Globus pallidus (tissue), 1 donor: Measurements from ENCODE around the gene LBX2.
"Not testable (repeated sequence)": the region's sequence is repeated elsewhere in the genome, so short reads cannot be mapped to it uniquely, and the experiment has no call there.

ENCODE experiments used
- DNase-seq: peaks from one replicate; pipeline ENCODE4 v3.0.0-alpha.2; 2015; ENCODE audit warnings: low spot score

LBX2 gene

DNA sequence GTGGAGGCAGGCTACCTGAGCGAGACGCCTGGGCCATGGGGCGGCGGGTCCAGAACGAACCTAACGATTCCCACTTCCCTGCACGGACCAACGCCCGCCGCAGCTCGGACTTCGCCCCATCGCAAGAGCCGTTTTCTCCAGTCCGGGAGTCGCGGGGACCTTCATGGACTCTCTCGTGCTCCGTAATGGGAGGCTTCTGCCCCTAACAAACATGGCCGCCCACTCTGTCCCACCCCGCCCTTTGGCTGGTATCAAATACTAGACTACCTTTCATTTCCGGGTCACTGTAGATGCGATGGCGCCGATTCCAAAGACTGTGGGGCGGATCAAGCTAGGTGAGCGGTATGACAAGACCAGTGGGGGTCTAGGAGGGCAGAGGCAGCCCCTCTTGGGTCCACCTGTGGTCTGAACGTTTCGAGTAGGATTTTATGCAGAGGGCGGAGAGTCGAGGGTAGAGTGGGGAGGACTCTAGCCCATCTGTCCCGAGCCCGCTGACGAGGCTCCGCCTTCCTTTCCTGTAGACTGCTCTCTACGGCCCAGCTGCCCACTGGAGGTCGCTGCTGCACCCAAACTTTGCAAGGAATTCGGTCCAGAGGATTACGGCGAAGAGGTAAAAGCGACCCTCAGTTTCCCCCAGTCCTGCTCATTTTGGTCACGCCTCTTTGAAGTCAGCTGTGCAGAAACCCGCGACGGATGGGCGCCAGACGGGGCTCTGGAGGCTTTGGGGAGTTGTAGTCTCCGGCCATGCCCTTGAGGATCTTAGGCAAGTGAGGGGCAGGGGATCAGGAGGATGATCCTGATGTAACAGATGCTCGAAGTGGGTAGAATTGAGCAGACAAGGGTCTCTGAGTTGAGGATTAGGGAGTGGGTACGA is 16.4 kb downstream of the LBX2 start, which contains the start of the genes CCDC142 and TTC31:
CCDC142 (minus strand) TSS at position 198 of the 874 bp plus-strand sequence; CDS start at position 37, 161 bp downstream.
TTC31 (plus strand) TSS at position 281 of the 874 bp plus-strand sequence; CDS start at position 296, 15 bp downstream.
- peak; percentile 97 for DNase-seq

DNA sequence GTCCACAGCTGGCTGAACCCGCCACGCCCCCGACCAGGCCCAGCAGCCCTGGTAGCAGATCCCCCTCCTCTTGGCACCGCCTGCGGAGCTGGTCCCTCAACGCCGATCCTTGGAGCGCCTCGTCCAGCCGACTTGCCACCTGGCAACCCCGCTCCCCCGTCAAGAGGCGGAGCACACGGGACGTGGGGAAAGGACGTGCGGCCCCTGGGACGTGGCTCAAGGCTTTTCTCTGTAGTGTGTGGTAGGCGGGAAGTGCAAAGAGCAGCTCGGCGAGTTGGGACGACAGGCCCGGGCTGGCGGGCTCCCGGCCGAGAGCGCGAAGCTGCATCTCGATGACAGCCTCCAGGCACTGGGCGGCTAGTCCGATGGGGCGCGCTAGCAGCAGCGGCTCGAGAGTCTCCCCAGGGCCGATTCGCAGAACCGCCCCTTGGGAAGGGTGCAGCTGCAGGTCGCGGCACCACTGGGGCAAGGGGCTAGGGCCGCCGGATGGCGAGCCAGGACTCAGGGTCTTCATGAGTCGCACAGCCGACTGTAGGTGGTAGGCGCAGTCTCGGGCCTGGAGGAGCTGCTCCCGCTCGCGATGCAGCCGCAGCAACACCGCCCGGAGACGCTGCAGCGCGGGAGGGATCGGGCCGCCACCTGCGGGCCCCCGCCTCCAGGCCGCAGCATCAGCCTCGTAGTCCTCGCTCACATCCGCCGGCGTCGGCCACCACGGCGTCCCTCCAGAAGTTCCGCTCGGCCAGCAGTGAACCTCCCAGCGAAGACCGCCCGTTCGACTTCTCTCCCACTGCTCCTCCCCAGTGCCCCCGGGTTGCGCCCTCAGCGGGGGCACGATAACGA is 17.2 kb downstream of the LBX2 start:
- no peak for DNase-seq

DNA sequence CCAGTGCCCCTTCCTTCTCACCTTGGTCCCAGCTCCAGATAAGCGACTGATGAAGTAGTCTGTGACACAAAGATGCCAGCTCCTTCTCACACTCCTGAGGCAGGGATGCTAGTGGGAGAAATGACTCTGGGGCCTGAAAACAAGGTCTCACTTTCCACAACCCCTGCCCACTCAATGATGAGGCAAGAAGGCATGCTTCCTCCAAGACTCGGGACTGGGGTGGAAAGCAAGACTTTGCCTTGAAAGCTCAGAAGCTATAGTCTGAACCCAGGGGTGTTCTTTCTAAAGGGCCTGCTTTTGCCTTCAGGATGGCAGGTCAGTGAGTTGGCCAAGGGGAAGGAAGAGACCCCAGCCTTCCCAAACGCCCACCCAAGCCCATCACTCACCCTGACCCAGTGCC is 18.0 kb downstream of the LBX2 start:
- no peak for DNase-seq

DNA sequence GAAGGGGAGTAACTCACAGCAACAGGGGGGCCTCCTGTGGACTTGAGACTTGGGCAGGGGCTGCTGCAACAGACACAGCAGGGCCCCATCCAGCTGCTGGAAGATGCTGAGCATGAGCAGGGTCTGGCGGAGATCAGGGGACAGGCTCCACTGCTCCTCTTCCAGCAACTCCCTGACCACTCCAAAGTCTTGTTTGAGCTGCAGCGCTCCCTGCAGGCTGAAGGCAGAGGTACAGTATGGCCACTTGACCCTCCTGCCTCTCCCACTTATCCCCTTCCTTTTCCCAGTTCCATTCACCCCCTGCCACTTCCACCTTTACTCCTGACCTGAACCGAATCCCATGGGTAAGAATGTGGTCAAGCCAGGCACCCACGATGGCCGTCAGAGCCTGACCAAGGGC is 24.5 kb downstream of the LBX2 start:
- no peak for DNase-seq

DNA sequence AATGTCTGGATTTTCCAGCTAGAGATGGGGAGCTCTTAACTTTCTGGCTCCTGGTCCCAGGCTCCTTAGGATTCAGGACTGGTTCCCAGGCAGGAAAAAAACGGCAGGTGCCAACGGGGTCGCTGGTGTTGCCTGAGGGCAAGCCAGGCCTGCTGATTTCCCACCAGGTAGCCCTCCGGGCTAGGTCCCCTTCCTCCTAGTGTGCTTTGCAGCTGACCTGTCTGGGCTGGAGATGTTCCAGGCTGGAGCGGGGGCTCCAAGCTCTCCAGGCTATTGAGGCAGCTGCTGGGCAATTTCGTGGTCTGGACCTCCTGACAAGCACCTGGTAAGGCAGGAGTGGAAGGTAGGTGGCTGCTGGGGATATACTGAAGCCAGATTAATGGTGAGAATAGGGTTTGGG is 24.9 kb downstream of the LBX2 start:
- no peak for DNase-seq

DNA sequence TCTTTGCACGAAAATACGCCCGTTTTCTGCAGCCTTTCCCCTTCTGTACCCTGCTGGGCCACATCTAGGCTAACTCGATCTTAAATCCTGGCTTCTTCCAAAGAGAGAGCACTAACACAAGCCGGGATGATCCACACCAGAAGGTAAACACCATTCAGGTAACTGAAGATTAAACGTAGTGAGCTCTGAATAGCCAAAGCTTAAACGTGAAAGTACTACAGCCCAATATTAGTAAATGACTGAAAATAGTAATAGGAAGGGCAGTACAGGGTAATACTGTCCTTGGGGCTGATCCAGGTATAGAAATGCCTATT is 26.5 kb downstream of the LBX2 start:
- DNase-seq = no peak

DNA sequence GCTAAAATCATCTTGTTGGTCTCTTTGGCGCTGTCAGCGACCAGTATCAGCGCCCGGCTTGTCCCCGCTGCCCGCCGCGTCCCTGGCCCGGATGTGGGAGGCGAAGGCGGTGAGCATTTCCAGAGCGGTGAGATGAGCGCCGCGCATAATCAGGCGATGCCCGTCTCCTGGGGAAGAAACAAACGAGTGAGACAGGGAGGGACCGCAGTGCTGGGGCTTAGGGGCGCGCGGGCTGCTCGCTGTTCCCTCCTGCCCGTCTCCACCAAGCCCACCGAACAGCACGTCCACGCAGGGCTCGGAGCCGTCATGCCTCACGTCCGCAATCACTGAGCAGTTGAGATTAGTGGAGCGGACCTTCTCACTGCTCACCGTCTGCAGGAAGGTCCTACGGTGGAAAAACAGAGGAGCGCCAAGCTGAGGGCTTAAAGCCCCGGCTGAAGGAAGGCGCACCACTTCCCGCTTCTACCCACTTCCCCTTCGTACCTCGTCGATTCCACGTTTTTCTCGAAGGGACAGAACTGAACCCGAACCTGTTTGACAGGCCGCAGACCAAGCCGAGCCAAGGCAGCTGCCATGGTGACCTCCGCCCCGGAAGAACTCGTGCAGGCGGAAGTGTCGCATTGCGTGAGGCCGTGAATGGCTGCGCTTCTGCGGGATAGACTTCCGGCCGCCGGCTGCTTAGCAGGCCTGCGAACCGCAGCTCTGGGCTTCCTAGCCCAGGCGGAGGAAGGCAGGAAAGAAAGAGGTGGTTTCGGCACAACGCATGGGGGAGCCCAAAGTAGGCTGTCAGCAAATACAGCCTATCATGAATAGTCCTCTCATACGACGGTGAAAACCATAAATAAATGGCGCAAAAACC is 27.1 kb downstream of the LBX2 start, which contains the start of gene MRPL53:
MRPL53 (minus strand) TSS at position 595 of the 859 bp plus-strand sequence; CDS start at position 575, 20 bp downstream.
- DNase-seq = peak; percentile 93

DNA sequence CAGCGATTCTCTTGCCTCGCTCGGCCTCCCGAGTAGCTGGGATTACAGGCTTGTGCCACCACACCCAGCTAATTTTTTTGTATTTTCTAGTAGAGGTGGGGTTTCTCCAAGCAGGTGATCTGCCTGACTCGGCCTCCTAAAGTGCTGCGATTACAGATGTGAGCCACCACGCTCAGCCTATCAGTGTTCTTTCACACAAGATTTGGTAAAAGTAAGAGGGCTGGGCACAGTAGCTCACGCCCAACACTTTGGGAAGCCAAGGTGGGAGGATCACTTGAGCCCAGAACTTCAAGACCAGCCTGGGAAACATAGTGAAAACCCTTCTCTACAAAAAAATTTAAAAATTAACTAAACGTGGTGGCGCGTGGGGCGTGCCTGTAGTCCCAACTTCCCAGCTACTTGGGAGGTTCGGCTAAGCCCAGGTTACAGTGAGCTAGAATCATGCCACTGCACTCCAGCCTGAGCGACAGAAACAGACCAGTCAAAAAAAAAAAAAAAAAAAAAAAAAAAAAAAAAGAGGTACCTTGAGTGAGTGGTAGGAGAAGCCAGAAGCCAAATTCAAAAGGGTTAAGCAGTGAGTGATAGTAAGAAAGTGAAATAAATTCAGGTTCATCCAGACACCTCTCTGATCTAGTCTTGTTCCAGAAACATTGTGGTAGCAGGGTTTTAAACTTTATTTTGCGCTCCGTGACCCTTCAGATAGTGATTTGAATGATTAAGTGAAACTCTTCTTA is 27.9 kb downstream of the LBX2 start:
- no peak for DNase-seq

DNA sequence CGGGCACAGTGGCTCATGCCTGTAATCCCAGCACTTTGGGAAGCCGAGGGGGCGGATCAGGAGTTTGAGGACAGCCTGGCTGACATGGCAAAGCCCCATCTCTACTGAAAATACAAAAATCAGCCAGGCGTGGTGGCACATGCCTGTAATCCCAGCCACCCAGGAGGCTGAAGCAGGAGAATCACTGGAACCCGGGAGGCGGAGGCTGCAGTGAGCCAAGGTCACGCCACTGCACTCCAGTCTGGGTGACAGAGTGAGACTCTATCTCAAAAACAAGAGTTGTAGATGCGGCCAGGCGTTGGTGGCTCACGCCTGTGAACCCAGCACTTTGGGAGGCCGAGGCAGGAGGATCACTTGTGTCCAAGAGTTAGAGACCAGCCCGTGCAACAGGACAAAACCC is 28.7 kb downstream of the LBX2 start:
- not testable (repeated sequence) for DNase-seq

DNA sequence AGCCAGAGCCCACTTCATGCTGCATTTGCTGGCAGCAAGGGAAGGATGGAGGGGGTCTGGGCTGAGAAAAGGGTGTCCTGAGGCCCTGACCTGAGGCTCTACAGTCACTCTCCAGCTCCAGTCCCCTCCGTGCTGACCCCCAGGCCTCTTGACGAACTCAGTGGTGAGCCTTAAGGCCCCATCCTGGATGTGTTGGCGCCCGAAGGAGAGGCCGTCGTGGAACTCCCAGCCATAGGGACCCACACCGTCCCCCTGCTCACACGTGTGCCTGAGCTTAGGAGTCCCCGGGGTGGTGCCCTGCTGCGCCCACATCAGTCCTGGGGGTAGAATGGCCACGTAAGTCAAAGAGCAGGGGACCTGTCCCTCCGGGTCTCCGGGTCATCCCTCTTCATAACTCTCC is 35.0 kb downstream of the LBX2 start:
- DNase-seq = no peak

DNA sequence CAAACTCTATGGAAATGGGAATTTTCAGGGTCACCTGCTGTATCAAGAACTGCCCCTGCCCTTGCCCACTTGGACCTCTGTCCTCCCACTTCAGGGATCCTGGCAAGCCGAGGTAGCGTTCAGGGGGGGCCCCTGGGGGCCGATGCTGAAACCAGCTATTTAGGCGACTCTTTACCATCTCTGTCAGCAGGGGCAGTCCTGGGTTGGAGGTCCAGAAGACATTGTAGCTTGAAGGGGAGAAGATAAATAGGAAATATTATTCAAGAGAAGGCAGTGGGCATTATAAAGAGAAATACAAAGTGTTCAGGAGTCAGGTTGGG is 36.7 kb downstream of the LBX2 start:
- DNase-seq = no peak

DNA sequence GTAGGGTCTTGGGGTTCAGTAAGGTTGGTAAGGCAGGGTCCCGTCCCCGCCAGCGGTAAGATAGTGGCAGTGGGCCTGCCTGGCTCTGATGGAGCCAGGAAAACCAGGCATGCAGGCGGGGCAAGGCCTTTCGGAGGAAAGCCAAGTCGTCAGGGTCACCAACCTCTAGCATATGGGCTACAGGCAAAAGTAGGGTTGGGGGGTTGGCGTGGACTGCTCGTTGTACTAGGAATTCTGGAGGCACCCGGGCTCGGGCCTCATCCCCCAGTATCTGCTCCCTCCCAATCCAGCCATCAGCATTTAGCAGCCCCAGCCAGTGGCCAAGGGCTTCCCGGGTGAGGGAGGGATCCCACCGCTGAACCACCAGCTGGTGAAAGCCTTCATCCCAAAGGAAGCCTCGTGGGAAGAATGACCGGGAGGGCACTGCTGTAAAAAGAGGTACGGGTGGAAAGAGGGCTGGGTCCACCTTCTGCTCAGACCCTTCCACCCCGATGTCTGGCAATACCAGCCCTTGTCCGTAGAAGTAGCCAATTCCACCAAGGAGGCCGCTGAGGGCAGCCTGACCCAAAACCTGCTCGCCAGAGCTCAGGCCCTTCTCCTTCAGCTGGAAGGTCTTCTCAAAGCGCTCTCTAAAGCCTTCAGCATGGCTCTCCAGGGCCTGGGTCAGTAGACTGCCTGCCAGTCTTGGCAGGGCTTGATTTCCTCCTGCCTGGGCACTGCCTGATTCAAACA is 37.2 kb downstream of the LBX2 start:
- DNase-seq = no peak

DNA sequence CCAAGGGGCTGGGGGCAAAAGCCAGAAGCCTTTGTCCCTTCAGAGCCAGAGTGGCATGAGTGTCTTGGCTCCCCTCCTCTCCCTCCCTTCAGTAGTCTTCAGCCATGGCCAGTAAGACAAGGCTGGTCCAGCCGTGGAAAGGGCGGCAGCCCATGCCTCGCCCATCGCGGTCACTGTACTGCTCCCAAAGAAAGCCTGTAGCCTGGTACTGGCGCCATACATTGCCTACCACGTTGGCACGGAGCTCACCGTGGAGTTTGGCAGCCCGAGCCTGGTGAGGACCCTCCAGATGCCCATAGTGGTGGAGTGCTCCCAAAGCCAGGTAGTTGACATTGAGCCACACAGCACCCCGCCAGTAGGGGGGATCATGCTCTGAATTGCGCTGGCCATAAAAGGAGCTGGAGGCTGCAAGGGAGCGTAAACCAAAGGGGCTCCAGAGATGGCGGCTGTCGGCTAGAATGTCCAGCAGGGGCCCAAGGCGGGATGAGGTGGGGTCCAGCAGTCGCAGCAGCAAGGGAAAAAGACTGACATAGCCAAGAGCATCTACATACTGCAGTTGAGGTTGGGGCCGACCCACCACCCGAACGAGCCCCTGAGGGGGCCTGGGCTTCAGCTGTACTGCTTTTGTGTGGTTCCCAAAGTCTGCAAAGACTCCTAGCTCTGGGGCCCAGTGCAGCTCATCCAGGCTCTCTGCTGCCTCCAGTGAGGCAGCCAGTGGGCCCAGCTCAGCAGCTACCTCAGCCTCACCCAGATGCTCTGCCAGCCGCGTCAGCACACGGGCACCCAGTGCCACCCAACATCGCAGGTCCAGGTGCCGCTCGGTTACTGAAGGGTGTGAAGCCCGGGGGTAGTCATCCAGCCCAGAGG is 38.0 kb downstream of the LBX2 start:
- no peak for DNase-seq

DNA sequence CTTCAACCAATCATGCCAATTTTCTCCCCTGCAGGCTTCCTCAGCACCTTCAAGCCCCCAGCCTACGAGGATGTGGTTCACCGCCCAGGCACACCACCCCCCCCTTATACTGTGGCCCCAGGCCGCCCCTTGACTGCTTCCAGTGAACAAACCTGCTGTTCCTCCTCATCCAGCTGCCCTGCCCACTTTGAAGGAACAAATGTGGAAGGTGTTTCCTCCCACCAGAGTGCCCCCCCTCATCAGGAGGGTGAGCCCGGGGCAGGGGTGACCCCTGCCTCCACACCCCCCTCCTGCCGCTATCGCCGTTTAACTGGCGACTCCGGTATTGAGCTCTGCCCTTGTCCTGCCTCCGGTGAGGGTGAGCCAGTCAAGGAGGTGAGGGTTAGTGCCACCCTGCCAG is 39.2 kb downstream of the LBX2 start:
- DNase-seq = not testable (repeated sequence)

DNA sequence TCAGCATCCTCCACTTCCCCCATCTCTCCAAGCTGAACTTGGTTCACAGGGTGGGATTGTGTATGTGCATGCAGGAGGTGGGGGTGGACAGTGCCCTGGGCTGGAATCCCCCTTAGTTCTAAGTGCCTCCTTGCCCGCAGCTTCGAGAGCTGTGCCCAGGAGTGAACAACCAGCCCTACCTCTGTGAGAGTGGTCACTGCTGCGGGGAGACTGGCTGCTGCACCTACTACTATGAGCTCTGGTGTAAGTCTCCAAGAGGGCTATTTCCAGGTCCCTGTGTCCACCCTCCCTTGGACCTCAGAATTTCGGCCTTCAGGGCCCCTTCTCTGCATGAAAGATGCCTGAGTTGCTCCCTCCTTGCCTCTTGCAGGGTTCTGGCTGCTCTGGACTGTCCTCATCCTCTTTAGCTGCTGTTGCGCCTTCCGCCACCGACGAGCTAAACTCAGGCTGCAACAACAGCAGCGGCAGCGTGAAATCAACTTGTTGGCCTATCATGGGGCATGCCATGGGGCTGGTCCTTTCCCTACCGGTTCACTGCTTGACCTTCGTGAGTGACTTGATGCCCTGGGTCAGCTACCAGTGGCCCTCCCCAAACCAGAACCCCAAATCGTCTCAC is 39.8 kb downstream of the LBX2 start:
- DNase-seq = not testable (repeated sequence)

DNA sequence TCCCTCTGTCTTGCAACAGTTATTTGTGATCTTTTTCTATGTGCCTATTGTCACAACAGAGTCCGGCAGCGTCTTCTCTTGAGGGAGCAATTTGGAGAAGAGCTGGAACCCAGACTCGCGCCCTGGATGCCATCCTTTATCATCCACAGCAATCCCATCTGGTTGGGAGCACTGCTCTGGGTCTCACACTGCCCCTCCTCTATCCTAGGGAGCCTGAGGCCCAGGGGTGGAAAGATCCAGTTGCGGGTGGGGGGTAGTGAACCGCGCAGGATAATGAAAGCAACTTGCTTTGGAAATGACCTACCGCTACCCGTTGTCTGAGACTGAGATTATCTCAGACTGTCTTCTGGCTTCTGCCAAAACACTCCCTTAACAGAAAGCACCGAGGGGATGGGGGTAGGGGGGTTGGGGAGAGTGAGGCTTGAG is 40.5 kb downstream of the LBX2 start:
- DNase-seq = no peak

DNA sequence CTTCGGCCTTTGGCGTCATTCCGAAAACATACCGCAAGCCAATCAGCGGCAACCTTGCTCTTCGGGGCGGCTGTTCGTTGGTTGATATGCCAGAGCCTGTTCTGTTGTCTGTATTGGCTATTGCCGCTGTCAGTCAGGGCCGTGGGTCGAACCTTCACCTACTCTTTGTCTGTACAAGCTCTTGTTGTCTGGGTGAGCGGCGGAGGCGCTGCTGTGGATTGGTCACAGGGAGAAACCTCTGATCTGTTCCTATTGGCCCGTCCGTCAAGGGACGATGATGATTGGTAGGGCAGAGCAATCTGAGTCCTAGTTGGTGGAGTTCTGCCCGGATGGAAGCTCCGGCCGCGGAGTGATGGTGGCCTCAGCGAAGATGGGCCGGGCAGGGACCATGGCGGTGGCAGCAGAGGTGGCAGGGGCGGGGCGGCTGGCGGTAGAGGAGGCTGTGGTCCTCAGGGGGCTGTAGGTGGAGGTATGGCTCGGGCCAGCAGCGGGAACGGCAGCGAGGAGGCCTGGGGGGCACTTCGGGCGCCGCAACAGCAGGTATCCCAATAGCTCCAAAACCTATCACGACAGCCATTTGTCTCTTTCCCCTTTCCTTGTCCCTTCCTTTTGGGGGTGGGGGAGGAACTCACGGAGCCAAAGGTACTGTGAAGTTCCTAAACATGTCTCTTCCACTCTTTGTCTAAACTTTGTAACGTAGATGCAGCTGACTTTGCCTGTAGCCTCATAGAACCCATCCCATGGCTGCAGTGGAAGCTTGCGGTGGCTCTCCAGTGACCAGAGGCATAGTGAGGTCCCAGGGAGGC is 41.1 kb downstream of the LBX2 start, which contains the start of gene WBP1:
WBP1 (plus strand) TSS at position 307 of the 806 bp plus-strand sequence; CDS start at position 472, 165 bp downstream.
- peak; percentile 100 for DNase-seq

DNA sequence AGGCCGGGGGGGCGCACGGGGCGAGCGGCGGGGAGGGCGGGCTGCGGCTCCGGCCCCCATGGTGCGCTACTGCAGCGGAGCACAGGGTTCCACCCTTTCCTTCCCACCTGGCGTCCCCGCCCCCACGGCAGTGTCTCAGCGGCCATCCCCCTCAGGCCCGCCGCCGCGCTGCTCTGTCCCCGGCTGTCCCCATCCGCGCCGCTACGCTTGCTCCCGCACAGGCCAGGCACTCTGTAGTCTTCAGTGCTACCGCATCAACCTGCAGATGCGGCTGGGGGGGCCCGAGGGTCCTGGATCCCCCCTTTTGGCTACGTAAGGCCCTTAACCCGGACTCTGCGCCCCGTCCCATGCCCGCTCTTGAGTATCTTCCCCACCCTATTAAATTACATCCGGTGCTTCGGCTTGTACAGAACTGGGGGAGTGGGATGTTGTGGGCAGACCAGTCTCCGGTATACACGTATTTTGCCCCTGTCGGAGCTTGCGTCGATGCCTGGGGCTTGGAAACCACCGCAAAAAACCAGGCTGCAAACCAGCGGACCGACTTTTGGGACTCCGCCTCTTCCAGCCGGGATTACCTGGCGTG is 41.8 kb downstream of the LBX2 start:
- DNase-seq = no peak
